GM15510 (cell line): Measurements from ENCODE around the gene FARP2.
A peak's percentile ranks its signal among the peaks of the same experiment; 100 is the strongest.

Experiments used
- POLR2A ChIP-seq: IDR thresholded peaks from 3 replicates; pipeline ENCODE4 v1.6.1; 2011; ENCODE audit warnings: borderline replicate concordance; ENCODE audit not compliant: insufficient read length; ENCODE audit errors: extremely low read depth

The FARP2 gene, protein sequence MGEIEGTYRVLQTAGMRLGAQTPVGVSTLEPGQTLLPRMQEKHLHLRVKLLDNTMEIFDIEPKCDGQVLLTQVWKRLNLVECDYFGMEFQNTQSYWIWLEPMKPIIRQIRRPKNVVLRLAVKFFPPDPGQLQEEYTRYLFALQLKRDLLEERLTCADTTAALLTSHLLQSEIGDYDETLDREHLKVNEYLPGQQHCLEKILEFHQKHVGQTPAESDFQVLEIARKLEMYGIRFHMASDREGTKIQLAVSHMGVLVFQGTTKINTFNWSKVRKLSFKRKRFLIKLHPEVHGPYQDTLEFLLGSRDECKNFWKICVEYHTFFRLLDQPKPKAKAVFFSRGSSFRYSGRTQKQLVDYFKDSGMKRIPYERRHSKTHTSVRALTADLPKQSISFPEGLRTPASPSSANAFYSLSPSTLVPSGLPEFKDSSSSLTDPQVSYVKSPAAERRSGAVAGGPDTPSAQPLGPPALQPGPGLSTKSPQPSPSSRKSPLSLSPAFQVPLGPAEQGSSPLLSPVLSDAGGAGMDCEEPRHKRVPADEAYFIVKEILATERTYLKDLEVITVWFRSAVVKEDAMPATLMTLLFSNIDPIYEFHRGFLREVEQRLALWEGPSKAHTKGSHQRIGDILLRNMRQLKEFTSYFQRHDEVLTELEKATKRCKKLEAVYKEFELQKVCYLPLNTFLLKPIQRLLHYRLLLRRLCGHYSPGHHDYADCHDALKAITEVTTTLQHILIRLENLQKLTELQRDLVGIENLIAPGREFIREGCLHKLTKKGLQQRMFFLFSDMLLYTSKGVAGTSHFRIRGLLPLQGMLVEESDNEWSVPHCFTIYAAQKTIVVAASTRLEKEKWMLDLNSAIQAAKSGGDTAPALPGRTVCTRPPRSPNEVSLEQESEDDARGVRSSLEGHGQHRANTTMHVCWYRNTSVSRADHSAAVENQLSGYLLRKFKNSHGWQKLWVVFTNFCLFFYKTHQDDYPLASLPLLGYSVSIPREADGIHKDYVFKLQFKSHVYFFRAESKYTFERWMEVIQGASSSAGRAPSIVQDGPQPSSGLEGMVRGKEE

DNA sequence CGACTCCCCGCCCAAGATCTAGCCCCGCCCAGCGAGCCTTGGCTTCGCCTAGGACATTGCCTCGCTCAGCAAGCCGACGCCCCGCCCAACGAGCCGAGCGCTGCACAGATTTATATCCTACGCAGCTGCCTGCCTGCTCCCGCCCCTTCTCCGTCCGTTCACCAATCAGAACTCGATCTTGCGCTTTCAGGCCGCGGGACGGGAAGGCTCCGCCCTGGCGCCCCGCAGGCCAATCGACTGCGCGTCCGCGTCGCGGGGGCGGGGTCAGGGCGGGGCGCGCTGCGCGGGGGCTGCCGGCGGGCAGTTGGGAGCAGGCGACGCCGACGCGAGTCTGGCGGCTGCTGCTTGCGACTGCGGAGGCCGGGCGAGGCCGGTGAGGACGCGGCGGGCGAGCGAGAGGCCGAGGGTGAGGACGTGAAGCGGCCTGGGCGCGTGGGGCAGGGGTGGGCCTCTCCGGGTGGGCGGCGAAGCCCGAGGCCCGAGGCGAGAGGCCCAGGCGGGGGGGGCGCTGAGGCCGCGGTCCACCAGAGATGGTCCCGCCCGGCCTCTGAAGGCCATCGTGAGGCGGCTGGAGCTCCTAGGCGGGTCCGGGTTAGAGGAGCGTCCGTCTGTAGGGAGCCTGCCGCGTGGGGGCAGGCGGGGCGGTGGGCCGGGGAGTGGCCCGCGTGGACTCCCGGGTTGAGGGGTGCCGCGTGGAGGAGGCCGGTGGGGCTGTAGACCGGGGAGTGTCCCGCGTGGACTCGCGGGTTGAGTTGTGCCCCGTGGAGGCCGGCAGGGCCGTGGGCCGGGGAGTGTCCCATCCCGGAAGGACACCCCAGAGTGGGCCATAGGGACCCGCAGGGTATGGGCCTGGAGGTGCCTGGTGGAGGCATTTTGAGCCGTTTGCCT is at the start of gene FARP2:
Gene FARP2, plus strand, starts transcription at position 303 of the 888 bp plus-strand sequence. CDS start 16,823 bp downstream, outside the sequence.
- peak; percentile 96 for TF ChIP-seq POLR2A

GRCh38 chr2:241307055-241307454 is 49.0 kb upstream of the FARP2 start:
- no peak for TF ChIP-seq POLR2A

GRCh38 chr2:241308267-241308666 is 47.8 kb upstream of the FARP2 start:
- no peak for TF ChIP-seq POLR2A

GRCh38 chr2:241308832-241309500 is 47.1 kb upstream of the FARP2 start:
- no peak for TF ChIP-seq POLR2A

DNA sequence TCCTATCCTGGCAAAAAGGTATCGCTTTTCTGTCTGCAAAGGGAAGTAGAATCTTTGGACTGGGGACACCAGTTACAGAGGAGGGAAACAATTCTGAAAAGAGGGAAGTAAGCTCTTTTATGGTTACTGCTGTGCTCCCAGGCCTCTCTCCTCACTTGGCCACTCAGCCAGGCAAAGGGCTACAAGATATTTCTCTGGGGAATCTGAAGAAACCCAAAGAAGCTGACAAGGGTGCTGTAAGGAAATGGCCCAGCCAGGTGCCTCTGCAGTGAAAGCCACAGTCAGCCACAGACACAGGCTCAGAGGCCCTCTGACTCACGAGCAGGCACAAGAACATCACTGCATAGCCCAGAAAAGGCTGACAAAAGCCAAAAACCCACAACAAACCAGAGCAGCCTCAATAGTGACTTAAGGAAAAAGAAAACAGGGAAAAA is 46.4 kb upstream of the FARP2 start:
- TF ChIP-seq POLR2A: no peak

- TF ChIP-seq POLR2A: no peak
These were observed 45.0 kb upstream of the FARP2 start for GRCh38 chr2:241310917-241311566.

DNA sequence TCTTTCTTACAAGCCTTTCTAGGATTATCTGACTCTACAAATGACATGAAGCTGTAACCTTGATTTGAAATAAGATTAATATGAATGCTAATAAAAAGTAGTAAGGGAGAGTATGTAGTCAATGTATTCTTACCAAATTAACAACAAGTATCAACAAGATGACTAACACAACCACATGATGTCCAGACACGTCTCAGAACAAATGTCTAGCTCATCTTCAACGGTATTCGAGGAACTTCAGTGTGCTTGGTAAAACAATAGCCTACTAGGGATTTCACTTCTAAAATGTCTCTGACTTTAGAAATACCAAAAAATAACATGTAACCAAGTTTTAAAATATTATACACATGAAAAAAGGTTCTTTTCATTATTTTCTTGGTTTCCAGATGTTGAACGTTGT is 44.0 kb upstream of the FARP2 start:
- no peak for TF ChIP-seq POLR2A

- no peak for TF ChIP-seq POLR2A
These were observed 42.5 kb upstream of the FARP2 start for GRCh38 chr2:241313543-241314095.

DNA sequence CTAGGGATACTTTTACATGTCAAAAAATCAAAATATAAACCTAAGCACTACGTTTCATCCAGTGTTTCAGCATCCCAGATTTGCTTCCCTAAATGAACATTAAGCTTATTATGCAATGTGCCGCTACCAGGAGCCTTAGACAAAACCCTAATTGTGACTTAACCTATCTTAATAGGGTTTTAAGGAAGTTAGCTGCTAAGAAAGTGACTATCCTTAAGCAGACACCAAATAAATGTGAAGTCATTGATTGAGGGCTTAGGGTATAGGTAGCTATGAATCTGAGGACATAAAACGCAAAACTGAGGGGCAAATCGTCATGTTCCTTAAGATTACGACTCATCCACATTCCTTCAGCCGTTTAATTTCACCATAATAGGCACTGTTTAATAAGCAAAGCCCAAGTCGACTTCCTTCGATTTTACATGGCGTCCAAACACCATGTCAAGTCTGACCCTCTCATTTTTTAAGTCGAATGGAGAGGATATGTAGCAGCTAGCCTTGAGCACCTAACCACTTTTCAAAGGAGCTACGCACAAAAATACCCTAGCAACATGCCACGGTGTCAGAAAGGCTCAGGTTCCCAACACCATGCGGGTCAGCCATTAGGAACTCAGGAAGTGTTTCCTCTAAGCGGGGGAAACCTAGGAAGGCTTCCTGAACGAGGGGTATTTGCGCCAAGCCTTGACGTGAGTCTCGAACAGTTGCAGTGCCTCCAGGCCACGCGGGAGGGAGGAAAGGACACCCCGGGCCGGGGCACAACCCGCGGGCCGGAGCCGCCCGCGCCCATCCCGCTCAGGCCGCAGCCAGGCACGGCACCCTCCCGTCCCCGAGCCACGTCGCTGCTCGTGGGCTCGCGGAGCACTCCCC is 41.6 kb upstream of the FARP2 start:
- no peak for TF ChIP-seq POLR2A

GRCh38 chr2:241315093-241315878 is 40.8 kb upstream of the FARP2 start, which contains the start of gene HDLBP:
Gene HDLBP, minus strand, starts transcription at chr2:241315672. Its CDS starts 48,803 bp downstream, at chr2:241266869.
- TF ChIP-seq POLR2A: peak; percentile 94

DNA sequence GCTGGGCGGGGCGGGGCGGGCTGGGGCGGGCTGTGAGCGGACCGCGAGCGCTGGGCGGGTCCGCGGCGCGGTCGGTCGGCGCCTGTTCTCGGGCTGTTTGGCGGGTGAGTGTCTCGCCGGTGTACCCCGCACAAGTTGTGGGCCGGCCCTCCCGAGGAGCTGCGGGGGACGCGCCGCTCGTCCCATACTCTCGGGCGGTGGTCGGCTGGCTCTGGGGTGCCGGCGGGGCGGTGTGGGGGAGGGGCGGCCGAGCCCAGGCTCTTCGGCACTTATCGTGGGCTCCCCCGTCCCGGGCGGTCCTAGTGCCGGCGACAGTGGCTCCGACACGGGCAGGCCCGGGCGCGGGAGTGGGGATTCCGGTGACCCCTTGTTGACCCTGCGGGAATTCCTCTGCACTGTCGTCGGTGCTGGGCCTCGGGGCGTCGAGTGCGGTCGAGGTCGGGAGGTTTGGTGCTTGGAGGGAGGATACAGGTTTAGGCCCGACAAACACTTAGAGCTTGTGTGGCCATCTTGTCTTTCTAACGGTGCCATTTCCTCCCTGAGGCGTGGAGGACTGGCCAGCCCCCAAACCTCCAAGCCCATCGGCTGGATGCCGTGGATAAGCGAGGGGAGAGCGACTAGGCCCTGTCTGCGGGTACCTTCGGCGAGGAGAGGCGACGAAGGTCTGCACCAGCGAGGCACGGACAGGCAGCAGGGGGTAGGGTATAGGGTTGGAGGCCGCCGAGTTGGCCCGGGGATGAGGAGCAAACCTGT is 40.0 kb upstream of the FARP2 start, which contains the start of gene SEPTIN2:
Gene SEPTIN2, plus strand, starts transcription at position 47 of the 753 bp plus-strand sequence. CDS start 8,308 bp downstream, outside the sequence.
- peak; percentile 80 for TF ChIP-seq POLR2A

DNA sequence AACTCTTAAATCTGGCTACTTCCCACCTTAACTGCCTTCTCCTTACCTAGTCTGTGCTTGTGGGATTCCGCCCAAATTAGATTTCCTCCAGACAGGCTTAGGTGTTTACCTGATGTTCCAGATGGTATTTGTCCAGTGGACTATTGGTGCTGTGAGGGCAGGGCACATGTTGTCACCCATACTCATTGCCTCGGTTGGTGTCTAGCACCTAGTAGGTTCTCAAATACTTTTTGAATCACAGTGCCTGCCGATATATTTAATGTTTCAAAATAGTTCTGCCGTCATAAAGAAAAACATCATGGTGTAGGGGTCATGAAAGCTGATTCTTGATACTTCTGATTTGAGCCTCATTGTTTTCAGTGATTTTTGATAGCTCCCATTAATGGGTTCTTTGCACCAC is 39.3 kb upstream of the FARP2 start:
- no peak for TF ChIP-seq POLR2A
